Activated CD4-positive, alpha-beta T cell treated with anti-CD3 and anti-CD28 coated beads for 36 hours (primary cell): ENCODE results near the gene DNASE1L1. TPM values are rescaled to one million over a fixed set of nuclear protein-coding genes. Genes with fewer than 3 reads are reported as not detected.
A peak's percentile ranks its signal among the peaks of the same experiment; 100 is the strongest.

Experiments used
- ATAC-seq: fragments of 200-7000 bp; cut with Tn5 transposase; one replicate; pipeline ENCODE4 v1.10.0; 2021; ENCODE audit warnings: mild to moderate bottlenecking, moderate library complexity
- CTCF ChIA-PET: fragments of 350-600 bp; sonication (Branson Sonifier 250); formaldehyde crosslinking; loops from one replicate; lab custom pipeline; 2021; ENCODE audit warnings: antibody characterized with exemption; lab: Charles Lee
- POLR2A ChIA-PET: fragments of 350-600 bp; sonication (Branson Sonifier 250); formaldehyde crosslinking; loops from one replicate; lab custom pipeline; 2021; ENCODE audit warnings: antibody characterized with exemption, inconsistent platforms; lab: Charles Lee
- DNase-seq: peaks from one replicate; pipeline ENCODE4 v3.0.0-alpha.2; 2020
- H3K27ac Mint-ChIP-seq: one replicate; pipeline ENCODE4 v1.8.0; 2021; ENCODE audit warnings: mixed read lengths
- H3K27me3 Mint-ChIP-seq: one replicate; pipeline ENCODE4 v1.8.0; 2021; ENCODE audit warnings: mixed read lengths
- H3K36me3 Mint-ChIP-seq: one replicate; pipeline ENCODE4 v1.8.0; 2021; ENCODE audit warnings: low read depth, mixed read lengths
- H3K4me1 Mint-ChIP-seq: one replicate; pipeline ENCODE4 v1.8.0; 2021; ENCODE audit warnings: mixed read lengths
- H3K4me3 Mint-ChIP-seq: one replicate; pipeline ENCODE4 v1.8.0; 2021; ENCODE audit warnings: mild to moderate bottlenecking, moderate library complexity, mixed read lengths
- H3K9me3 Mint-ChIP-seq: one replicate; pipeline ENCODE4 v1.8.0; 2021; ENCODE audit warnings: low read depth, mixed read lengths
- intact Hi-C, 2 experiments: fragments of 100-400 bp; cut with DNase I in 1 of 2; cut with micrococcal nuclease in 1 of 2; formaldehyde crosslinking; loops; one replicate each; pipeline versions ENCODE4 v1.14.2 to v1.15.1; 2022 to 2024; cut with DNase I, micrococcal nuclease
- total RNA-seq, 2 experiments: library from RNA; stranded (reverse); gene quantifications; one replicate each; pipeline ENCODE4 v1.2.3, GENCODE V29; 2021

DNASE1L1 gene
- total RNA-seq, 2 experiments from 2014 or later = 12.6 to 13.4 TPM

DNA sequence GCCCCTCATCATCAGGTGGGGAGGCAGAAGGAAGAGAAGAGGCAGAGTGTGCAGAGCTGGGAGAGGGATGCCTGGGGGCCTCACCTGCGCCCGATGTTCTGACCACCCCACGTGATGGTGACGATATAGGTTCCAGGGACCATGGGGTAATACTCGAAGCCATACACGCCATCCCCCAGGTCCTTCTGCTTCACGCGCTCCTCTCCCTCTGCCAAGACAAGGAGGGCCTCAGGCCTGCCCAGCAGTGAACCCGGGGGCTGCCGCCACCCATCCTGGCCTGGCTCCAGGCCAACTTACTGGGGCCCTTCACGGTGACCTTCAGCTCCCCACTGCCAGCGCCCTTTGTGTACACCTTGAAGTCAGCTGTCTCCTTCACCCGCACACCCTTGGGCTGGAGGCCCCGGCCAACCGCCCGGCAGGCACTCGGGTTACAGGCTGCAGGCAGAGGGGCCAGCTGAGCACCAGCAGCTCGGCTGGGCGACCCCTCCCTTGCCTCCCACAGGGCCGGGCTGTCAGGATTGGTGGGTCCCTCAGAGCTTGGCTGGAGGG, 43.9 kb downstream of the DNASE1L1 start:
- peaks cover 37% of the 10 kb centered on the region for H3K36me3 Mint-ChIP-seq
- CTCF ChIA-PET = no interaction called here
- H3K4me3 Mint-ChIP-seq = no peak overlapping the region
- H3K27ac Mint-ChIP-seq = no peak overlapping the region
- POLR2A ChIA-PET = no interaction called here
- peaks cover 10% of the 10 kb centered on the region for H3K4me1 Mint-ChIP-seq
- no peaks in the 10 kb centered on the region for H3K27me3 Mint-ChIP-seq
- intact Hi-C loops = no loop called here
- ATAC-seq = no peak
- DNase-seq = no peak
- no peaks in the 10 kb centered on the region for H3K9me3 Mint-ChIP-seq

GRCh38 chrX:154363706-154364439, 45.2 kb downstream of the DNASE1L1 start:
- peaks cover 32% of the 10 kb centered on the region for H3K36me3 Mint-ChIP-seq
- intact Hi-C loops = no loop called here
- peaks cover 10% of the 10 kb centered on the region for H3K4me1 Mint-ChIP-seq
- DNase-seq = no peak
- no peaks in the 10 kb centered on the region for H3K27me3 Mint-ChIP-seq
- H3K4me3 Mint-ChIP-seq = no peak overlapping the region
- H3K9me3 Mint-ChIP-seq = no peaks in the 10 kb centered on the region
- H3K27ac Mint-ChIP-seq = no peak overlapping the region
- POLR2A ChIA-PET = no interaction called here
- no peak for ATAC-seq
- CTCF ChIA-PET = interaction anchor here (1.1 kb wide), 1 partner anchor 9 kb away, joined by 3 read pairs; no protein-coding TSS in a partner anchor

- Mint-ChIP-seq H3K36me3 (peaks cover 33% of the 10 kb centered on the region), H3K27ac (no peak overlapping the region), H3K4me1 (peaks cover 16% of the 10 kb centered on the region), H3K9me3 (no peaks in the 10 kb centered on the region), H3K27me3 (no peaks in the 10 kb centered on the region), H3K4me3 (no peak overlapping the region)
- ATAC-seq (no peak), DNase-seq (no peak)
- CTCF ChIA-PET = no interaction called here
- intact Hi-C loops = no loop called here
- POLR2A ChIA-PET = no interaction called here
Observed at GRCh38 chrX:154362085-154362742, 46.8 kb downstream of the DNASE1L1 start.

DNA sequence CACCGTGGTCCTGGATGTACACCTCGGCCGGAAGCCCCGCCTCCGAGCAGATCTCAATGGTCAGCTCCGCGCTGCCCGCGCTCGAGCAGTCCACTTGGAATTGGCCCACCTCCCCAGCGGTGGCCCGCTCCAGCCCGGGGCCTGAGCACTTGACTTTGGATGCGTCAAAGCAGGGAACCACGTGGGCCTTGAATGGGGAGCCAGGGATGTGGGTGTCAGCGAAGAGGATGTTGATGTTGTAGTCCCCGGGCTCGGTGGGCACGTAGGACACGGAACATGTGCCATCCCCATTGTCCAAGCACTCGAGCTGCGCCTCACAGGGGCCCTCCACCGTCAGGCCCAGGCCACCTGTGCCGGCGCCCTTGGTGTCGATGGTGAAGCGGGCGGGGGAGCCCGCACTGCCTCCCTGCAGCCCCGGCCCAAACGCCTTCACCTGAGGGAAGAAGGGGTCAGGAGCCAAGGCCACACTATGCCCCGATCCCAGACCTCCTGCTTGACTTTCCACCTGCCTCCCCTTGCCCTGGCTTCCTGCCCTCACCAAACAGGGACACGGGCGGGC, 48.8 kb downstream of the DNASE1L1 start:
- Mint-ChIP-seq H3K4me3 (no peak overlapping the region), H3K27me3 (no peaks in the 10 kb centered on the region), H3K9me3 (no peaks in the 10 kb centered on the region), H3K4me1 (peaks cover 20% of the 10 kb centered on the region), H3K27ac (no peak overlapping the region), H3K36me3 (peaks cover 27% of the 10 kb centered on the region)
- ChIA-PET POLR2A (no interaction called here), CTCF (no interaction called here)
- intact Hi-C loops = no loop called here
- ATAC-seq (no peak), DNase-seq (no peak)

DNA sequence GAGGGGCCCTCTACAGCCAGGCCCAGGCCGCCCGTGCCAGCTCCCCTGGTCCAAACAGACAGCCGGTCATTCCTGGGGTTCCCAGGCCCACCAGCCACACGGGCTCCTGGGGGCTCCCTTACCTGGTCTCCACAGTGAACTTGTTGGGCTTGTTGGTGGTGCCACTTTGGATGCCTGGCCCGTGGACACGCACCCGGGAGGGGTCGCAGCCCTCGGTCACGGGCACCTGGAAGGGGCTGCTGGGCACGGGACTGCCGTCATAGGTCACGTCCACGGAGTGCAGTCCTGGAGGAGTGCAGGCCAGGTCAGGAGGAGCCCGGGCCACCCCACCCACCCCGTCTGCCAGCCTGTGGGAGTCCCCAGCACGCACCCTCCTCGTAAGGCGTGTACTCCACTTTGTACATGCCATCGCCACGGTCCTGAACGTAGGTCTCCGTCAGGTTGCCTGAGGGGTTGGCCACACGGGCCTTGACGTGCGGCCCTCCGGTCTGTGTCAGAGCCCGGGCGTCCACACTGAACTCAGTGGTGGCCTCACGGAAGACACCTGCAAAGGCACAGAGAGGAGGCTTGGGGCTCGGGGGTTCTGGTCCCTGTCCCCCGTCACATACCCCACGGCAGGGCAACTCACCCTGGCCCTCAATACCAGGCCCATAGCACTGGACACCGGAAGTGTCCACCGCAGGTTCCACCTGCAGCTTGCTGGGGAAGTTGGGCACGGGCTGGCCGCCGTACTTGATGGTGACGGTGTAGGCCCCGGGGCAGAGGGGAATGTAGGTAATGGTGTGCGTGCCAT, 49.5 kb downstream of the DNASE1L1 start:
- intact Hi-C loops = no loop called here
- H3K27me3 Mint-ChIP-seq = no peaks in the 10 kb centered on the region
- ATAC-seq (no peak), DNase-seq (no peak)
- ChIA-PET POLR2A (no interaction called here), CTCF (no interaction called here)
- peaks cover 20% of the 10 kb centered on the region for H3K4me1 Mint-ChIP-seq
- no peak overlapping the region for H3K27ac Mint-ChIP-seq
- no peak overlapping the region for H3K4me3 Mint-ChIP-seq
- no peaks in the 10 kb centered on the region for H3K9me3 Mint-ChIP-seq
- peaks cover 22% of the 10 kb centered on the region for H3K36me3 Mint-ChIP-seq

DNA sequence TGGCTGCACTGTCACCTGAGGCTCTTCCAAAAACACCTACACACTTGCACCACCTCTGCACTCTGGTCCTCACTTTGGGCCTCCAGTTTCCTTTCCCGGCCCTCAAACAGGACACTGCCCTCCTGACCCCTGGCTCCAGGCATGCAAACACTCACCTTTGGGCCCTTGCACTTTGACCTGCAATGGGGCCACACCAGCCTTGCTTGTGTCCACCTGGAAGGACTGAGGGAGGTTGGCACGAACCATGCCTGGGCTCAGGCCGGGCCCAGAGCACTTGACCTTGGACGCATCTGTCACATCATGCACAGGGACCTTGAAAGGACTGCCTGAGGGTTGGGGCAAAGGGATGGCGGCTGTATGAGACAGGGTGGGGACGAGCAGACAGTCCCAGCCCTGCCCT, 50.2 kb downstream of the DNASE1L1 start:
- POLR2A ChIA-PET = no interaction called here
- DNase-seq (no peak), ATAC-seq (no peak)
- CTCF ChIA-PET = no interaction called here
- intact Hi-C loops = no loop called here
- peaks cover 24% of the 10 kb centered on the region for H3K36me3 Mint-ChIP-seq
- no peak overlapping the region for H3K4me3 Mint-ChIP-seq
- H3K4me1 Mint-ChIP-seq = peaks cover 20% of the 10 kb centered on the region
- no peaks in the 10 kb centered on the region for H3K9me3 Mint-ChIP-seq
- H3K27me3 Mint-ChIP-seq = no peaks in the 10 kb centered on the region
- H3K27ac Mint-ChIP-seq = peak overlapping the region; percentile 21

DNA sequence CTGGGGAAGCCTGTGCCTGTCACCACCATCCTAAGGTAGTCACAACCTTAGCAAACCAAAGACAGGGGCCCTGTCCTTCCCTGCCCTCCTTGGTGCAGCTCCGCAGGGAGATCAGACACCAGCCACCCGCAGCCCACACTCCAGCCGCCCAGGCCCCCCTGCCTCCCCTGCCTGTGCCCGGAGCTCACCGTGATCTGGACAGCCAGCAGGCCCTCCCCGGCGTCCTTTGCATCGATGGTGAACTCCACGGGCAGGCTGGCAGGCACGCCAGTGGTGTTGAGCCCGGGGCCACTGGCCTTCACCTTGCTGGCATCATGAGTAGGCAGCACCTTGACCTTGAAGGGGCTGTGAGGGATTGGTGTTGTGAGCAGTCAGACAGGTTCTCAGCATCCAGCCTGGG, 51.0 kb downstream of the DNASE1L1 start:
- H3K4me1 Mint-ChIP-seq = peaks cover 24% of the 10 kb centered on the region
- ChIA-PET POLR2A (no interaction called here), CTCF (no interaction called here)
- H3K4me3 Mint-ChIP-seq = no peak overlapping the region
- peaks cover 22% of the 10 kb centered on the region for H3K36me3 Mint-ChIP-seq
- no peak overlapping the region for H3K27ac Mint-ChIP-seq
- no peaks in the 10 kb centered on the region for H3K9me3 Mint-ChIP-seq
- ATAC-seq (no peak), DNase-seq (no peak)
- intact Hi-C loops = no loop called here
- no peaks in the 10 kb centered on the region for H3K27me3 Mint-ChIP-seq

DNA sequence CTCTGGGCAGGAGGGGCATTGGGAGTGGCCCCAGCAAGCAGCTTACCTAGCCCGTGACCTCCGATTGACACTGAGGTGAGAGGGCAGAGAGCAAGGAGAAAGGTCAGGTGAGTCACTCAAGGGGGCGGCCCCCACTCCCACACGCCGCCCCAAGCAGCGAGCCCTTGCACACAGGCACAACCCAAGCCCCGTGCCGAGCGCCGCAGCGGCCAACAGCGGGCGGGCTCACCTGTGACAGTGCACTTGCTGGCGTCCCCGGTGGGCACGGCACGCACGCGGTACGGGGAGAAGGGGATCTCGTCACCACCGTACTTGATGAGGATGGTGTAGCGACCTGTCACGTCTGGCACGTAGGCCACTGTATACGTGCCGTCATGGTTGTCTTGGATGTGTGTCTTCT, 51.8 kb downstream of the DNASE1L1 start:
- POLR2A ChIA-PET = no interaction called here
- no peaks in the 10 kb centered on the region for H3K27me3 Mint-ChIP-seq
- peaks cover 25% of the 10 kb centered on the region for H3K4me1 Mint-ChIP-seq
- H3K27ac Mint-ChIP-seq = no peak overlapping the region
- intact Hi-C loops = no loop called here
- H3K9me3 Mint-ChIP-seq = no peaks in the 10 kb centered on the region
- CTCF ChIA-PET = no interaction called here
- H3K4me3 Mint-ChIP-seq = no peak overlapping the region
- DNase-seq (no peak), ATAC-seq (peak; percentile 23)
- peaks cover 18% of the 10 kb centered on the region for H3K36me3 Mint-ChIP-seq

- Mint-ChIP-seq H3K4me3 (no peak overlapping the region), H3K9me3 (no peaks in the 10 kb centered on the region), H3K27me3 (no peaks in the 10 kb centered on the region), H3K27ac (no peak overlapping the region), H3K36me3 (peaks cover 18% of the 10 kb centered on the region), H3K4me1 (peaks cover 29% of the 10 kb centered on the region)
- ChIA-PET POLR2A (no interaction called here), CTCF (no interaction called here)
- no peak for ATAC-seq
- intact Hi-C loops = no loop called here
- no peak for DNase-seq
Observed at GRCh38 chrX:154356596-154356995, 52.5 kb downstream of the DNASE1L1 start.

- Mint-ChIP-seq H3K27ac (no peak overlapping the region), H3K4me1 (peaks cover 32% of the 10 kb centered on the region), H3K4me3 (no peak overlapping the region), H3K9me3 (no peaks in the 10 kb centered on the region), H3K27me3 (no peaks in the 10 kb centered on the region), H3K36me3 (peaks cover 18% of the 10 kb centered on the region)
- DNase-seq = no peak
- ATAC-seq = no peak
- intact Hi-C loops = no loop called here
- ChIA-PET CTCF (no interaction called here), POLR2A (no interaction called here)
Observed at GRCh38 chrX:154355776-154356140, 53.3 kb downstream of the DNASE1L1 start.

DNA sequence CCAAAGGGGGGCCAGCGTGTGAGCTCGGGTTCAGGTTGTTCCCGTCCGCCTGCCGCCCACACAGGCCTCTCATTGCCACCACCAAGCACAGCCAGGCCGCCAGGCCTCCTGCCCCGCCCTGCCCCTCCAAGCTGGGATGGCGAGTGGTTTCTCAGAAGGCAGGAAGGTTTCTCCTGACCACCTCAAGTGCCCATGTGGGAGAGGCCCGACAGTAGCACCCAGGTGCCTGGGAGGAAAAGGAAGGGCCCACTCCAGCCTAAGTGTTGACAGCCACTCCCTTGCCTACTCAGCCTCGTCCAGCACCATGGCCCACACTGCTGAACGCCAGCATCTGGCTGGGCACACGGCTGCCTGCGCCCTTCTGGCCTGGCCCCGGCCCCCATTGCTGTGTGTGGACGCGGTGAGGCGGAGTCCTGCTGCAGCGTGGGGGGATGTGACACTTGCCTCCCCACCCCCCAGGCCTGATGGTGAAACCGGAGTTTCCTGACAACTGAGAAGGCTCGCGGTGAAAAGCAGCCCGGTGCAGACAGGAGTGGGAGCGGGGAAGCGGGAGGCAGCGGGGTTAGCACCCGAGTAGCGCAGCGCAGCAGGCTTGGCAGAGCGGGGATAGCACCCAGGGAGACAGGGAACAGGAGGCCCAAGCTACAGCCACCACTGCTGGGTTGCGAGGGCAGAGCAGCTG, 53.8 kb downstream of the DNASE1L1 start:
- no peak for ATAC-seq
- intact Hi-C loops = no loop called here
- POLR2A ChIA-PET = no interaction called here

More for the DNA sequence above, 53.8 kb downstream of the DNASE1L1 start:
- H3K4me1 Mint-ChIP-seq = peaks cover 32% of the 10 kb centered on the region
- peaks cover 14% of the 10 kb centered on the region for H3K36me3 Mint-ChIP-seq
- H3K27me3 Mint-ChIP-seq = no peaks in the 10 kb centered on the region
- no peak overlapping the region for H3K4me3 Mint-ChIP-seq
- no peak for DNase-seq
- no peaks in the 10 kb centered on the region for H3K9me3 Mint-ChIP-seq
- H3K27ac Mint-ChIP-seq = no peak overlapping the region
- CTCF ChIA-PET = no interaction called here
